Caco-2 (cell line): ENCODE results near the gene QRFP. TPM values are rescaled to one million over a fixed set of nuclear protein-coding genes. Genes with fewer than 3 reads are reported as not detected.

ENCODE experiments used
- Bru-seq: library from RNA; stranded (reverse); fragments of 400-500 nt; gene quantifications from one replicate; lab custom pipeline; 2021; lab: Mats Ljungman, UMichigan
- BruChase-seq, 2 experiments: library from RNA; stranded (reverse); fragments of 400-500 nt; gene quantifications; one replicate each; lab custom pipeline; 2021; lab: Mats Ljungman, UMichigan
- BruUV-seq: library from RNA; stranded (reverse); fragments of 400-500 nt; replicated peaks from 2 replicates; lab custom pipeline; 2021; lab: Mats Ljungman, UMichigan
- CTCF ChIA-PET: fragments of 300-600 bp; sonication (Branson Sonifier 250); formaldehyde crosslinking; loops from one replicate; lab custom pipeline; 2022; ENCODE audit warnings: antibody characterized with exemption; lab: Charles Lee
- POLR2A ChIA-PET: fragments of 300-600 bp; sonication (Branson Sonifier 250); formaldehyde crosslinking; loops from one replicate; lab custom pipeline; 2022; ENCODE audit warnings: antibody characterized with exemption; lab: Charles Lee
- DNase-seq, 2 experiments: peaks; one replicate each; pipeline versions ENCODE4 v3.0.0 to v3.0.0-alpha.2; 2020 to 2022
- H3K27me3 ChIP-seq: replicated peaks from 2 replicates; pipeline ENCODE4 v1.6.0; 2011; ENCODE audit warnings: low read length; ENCODE audit not compliant: control insufficient read depth, insufficient read depth
- H3K36me3 ChIP-seq: 2 replicates; pipeline ENCODE4 v1.5.1; 2011; ENCODE audit warnings: low read length; ENCODE audit not compliant: control insufficient read depth, insufficient read depth
- H3K4me1 ChIP-seq: fragments of 250-450 bp; sonication (Bioruptor Pico); 2 replicates; pipeline ENCODE4 v1.5.1; 2020; ENCODE audit warnings: mild to moderate bottlenecking
- H3K4me3 ChIP-seq: 2 replicates; pipeline ENCODE4 v1.5.1; 2011; ENCODE audit warnings: low read depth, mild to moderate bottlenecking, control low read depth, low read length
- H3K9me3 ChIP-seq: fragments of 250-450 bp; sonication (Bioruptor Pico); 2 replicates; pipeline ENCODE4 v1.5.1; 2020; ENCODE audit warnings: mild to moderate bottlenecking, moderate library complexity
- H3K27ac Mint-ChIP-seq: one replicate; pipeline ENCODE4 v1.8.0; 2022; ENCODE audit warnings: mixed read lengths; ENCODE audit not compliant: unreplicated experiment
- H3K27me3 Mint-ChIP-seq: one replicate; pipeline ENCODE4 v1.8.0; 2022; ENCODE audit warnings: mixed read lengths; ENCODE audit not compliant: insufficient read depth, unreplicated experiment
- H3K36me3 Mint-ChIP-seq: one replicate; pipeline ENCODE4 v1.8.0; 2022; ENCODE audit warnings: mild to moderate bottlenecking, mixed read lengths; ENCODE audit not compliant: insufficient read depth, unreplicated experiment
- H3K4me1 Mint-ChIP-seq: one replicate; pipeline ENCODE4 v1.8.0; 2022; ENCODE audit warnings: low read depth, mixed read lengths; ENCODE audit not compliant: unreplicated experiment
- H3K4me3 Mint-ChIP-seq: one replicate; pipeline ENCODE4 v1.8.0; 2022; ENCODE audit warnings: mild to moderate bottlenecking, moderate library complexity, mixed read lengths; ENCODE audit not compliant: unreplicated experiment
- H3K9me3 Mint-ChIP-seq: one replicate; pipeline ENCODE4 v1.8.0; 2022; ENCODE audit warnings: mixed read lengths; ENCODE audit not compliant: unreplicated experiment
- intact Hi-C: fragments of 100-400 bp; cut with micrococcal nuclease; formaldehyde crosslinking; loops from one replicate; pipeline ENCODE4 v1.10.0; 2022; ENCODE audit not compliant: unreplicated experiment
- long read RNA-seq: library from polyadenylated mRNA; stranded (forward); transcript quantifications from one replicate; pipeline ENCODE4 v2.0.0, GENCODE V29; 2022
- total RNA-seq: library from RNA; stranded (reverse); gene quantifications from 2 replicates; pipeline ENCODE4 v1.2.3, GENCODE V29; 2022
- TF ChIP-seq, protein P1 (sequence below), 2 experiments: fragments of 200-600 bp in 1 of 2; IDR thresholded peaks; 1 replicate in 1 of 2; 2 replicates in 1 of 2; pipeline versions ENCODE4 v1.5.1 to v1.8.0; 2011 to 2022; ENCODE audit warnings: antibody characterized with exemption in 1 of 2, control low read depth in 1 of 2, inconsistent platforms in 1 of 2, low read depth in 1 of 2, low read length in 1 of 2, mild to moderate bottlenecking in 1 of 2, moderate library complexity in 1 of 2; ENCODE audit not compliant: insufficient read depth in 1 of 2, severe bottlenecking in 1 of 2, unreplicated experiment in 1 of 2

Gene QRFP
- total RNA-seq, result not detected in 2 replicates
- not detected for Bru-seq, nascent RNA
- not detected for BruChase-seq, experiment 1, labeled RNA remaining after a 2-hour chase
- not detected for BruChase-seq, experiment 2, labeled RNA remaining after a 6-hour chase
- long read RNA-seq, result 0 reads

GRCh38 chr9:130896233-130897014 lies at the start of gene QRFP:
TSS of gene QRFP (minus strand) at chr9:130896812. CDS start at chr9:130893838, 2,974 bp downstream.
- Mint-ChIP-seq H3K4me1 (no peaks in the 10 kb centered on the region), H3K36me3 (peaks cover 27% of the 10 kb centered on the region), H3K4me3 (no peak within 1 kb of the TSS), H3K27me3 (peaks cover 5% of the 10 kb centered on the region), H3K9me3 (no peaks in the 10 kb centered on the region), H3K27ac (no peak within 1 kb of the TSS)
- no peak for DNase-seq
- TF ChIP-seq, protein P1, sequence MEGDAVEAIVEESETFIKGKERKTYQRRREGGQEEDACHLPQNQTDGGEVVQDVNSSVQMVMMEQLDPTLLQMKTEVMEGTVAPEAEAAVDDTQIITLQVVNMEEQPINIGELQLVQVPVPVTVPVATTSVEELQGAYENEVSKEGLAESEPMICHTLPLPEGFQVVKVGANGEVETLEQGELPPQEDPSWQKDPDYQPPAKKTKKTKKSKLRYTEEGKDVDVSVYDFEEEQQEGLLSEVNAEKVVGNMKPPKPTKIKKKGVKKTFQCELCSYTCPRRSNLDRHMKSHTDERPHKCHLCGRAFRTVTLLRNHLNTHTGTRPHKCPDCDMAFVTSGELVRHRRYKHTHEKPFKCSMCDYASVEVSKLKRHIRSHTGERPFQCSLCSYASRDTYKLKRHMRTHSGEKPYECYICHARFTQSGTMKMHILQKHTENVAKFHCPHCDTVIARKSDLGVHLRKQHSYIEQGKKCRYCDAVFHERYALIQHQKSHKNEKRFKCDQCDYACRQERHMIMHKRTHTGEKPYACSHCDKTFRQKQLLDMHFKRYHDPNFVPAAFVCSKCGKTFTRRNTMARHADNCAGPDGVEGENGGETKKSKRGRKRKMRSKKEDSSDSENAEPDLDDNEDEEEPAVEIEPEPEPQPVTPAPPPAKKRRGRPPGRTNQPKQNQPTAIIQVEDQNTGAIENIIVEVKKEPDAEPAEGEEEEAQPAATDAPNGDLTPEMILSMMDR (IDR thresholded peaks at IDR 0.05; ENCODE audit: insufficient read depth in 1 of 2, low read depth in 1 of 2, low read length in 1 of 2, severe bottlenecking in 1 of 2, unreplicated experiment in 1 of 2), result no peak
- H3K9me3 ChIP-seq, result no peaks in the 10 kb centered on the region
- ChIA-PET CTCF (no interaction called here), POLR2A (no interaction called here)
- H3K4me3 ChIP-seq, result no peak within 1 kb of the TSS
- intact Hi-C loops, result no loop called here
- no peaks in the 10 kb centered on the region for H3K27me3 ChIP-seq
- H3K4me1 ChIP-seq, result no peaks in the 10 kb centered on the region
- no peaks in the 10 kb centered on the region for H3K36me3 ChIP-seq
- BruUV-seq, result no TSS peak

- no peaks in the 10 kb centered on the region; the same call in 1 of the 2 replicates for H3K9me3 ChIP-seq
- CTCF ChIA-PET, result no interaction called here
- no peak overlapping the region for H3K4me3 ChIP-seq
- H3K27me3 ChIP-seq, result no peaks in the 10 kb centered on the region
- H3K27ac Mint-ChIP-seq, result no peak overlapping the region
- peaks cover 8% of the 10 kb centered on the region for H3K4me1 Mint-ChIP-seq
- BruUV-seq, result no TSS peak
- H3K4me1 ChIP-seq, result 0 out of 2 replicates have a peak, but pooled peaks cover 11% of the 10 kb centered on the region
- peaks cover 5% of the 10 kb centered on the region for H3K36me3 Mint-ChIP-seq
- DNase-seq, result no peak
- TF ChIP-seq, protein P1 (IDR thresholded peaks at IDR 0.05; ENCODE audit: insufficient read depth in 1 of 2, low read depth in 1 of 2, low read length in 1 of 2, severe bottlenecking in 1 of 2, unreplicated experiment in 1 of 2), result no peak
- no peaks in the 10 kb centered on the region for H3K36me3 ChIP-seq
- H3K4me3 Mint-ChIP-seq, result no peak overlapping the region
- POLR2A ChIA-PET, result no interaction called here
- peaks cover 15% of the 10 kb centered on the region for H3K27me3 Mint-ChIP-seq
- peaks cover 4% of the 10 kb centered on the region for H3K9me3 Mint-ChIP-seq
- intact Hi-C loops, result no loop called here
Measured at GRCh38 chr9:130945173-130945572, 48.6 kb upstream of the QRFP start.

GRCh38 chr9:130944510-130945058 lies 48.0 kb upstream of the QRFP start:
- Mint-ChIP-seq H3K27me3 (peaks cover 15% of the 10 kb centered on the region), H3K4me3 (no peak overlapping the region), H3K4me1 (peaks cover 8% of the 10 kb centered on the region), H3K36me3 (peaks cover 5% of the 10 kb centered on the region), H3K9me3 (no peaks in the 10 kb centered on the region), H3K27ac (no peak overlapping the region)
- no TSS peak for BruUV-seq
- intact Hi-C loops, result loop anchor here (5.0 kb wide), 3 partner anchors 103 to 232 kb away; no protein-coding TSS in a partner anchor
- no peak for DNase-seq
- Histone ChIP-seq H3K4me1 (0 out of 2 replicates have a peak, but pooled peaks cover 12% of the 10 kb centered on the region), H3K27me3 (no peaks in the 10 kb centered on the region), H3K36me3 (no peaks in the 10 kb centered on the region), H3K9me3 (no peaks in the 10 kb centered on the region; the same call in 1 of the 2 replicates), H3K4me3 (no peak overlapping the region)
- TF ChIP-seq, protein P1 (IDR thresholded peaks at IDR 0.05; ENCODE audit: insufficient read depth in 1 of 2, low read depth in 1 of 2, low read length in 1 of 2, severe bottlenecking in 1 of 2, unreplicated experiment in 1 of 2), result no peak
- CTCF ChIA-PET, result no interaction called here
- POLR2A ChIA-PET, result interaction anchor here (0.6 kb wide), 1 partner anchor 66 kb away, joined by 4 read pairs; no protein-coding TSS in a partner anchor
